ENCODE data around the gene IL17D. TPM values are rescaled to one million over a fixed set of nuclear protein-coding genes. Genes with fewer than 3 reads are reported as not detected.

IL17D gene
- total RNA-seq, 3 donors from 2014 or later = 0.73 to 6.7 (median 2.0) TPM

DNA sequence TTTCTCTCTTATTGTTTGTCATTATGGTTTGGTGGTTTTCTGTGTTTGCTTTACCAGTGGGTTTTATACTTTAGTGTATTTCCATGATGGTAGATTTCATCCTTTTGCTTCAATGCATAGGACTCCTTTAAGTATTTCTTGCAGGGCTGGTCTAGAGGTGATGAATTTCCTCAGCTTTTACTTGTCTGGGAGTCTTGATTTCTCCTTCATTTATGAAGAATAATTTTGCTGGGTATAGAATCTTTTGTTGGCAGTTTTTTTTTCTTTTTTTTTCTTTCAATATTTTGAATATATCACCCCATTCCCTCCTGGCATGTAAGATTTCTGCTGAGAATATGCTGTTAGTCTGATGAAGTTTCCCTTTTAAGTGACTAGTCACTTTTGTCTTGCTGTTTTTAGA, 50.5 kb downstream of the IL17D start:
- Histone ChIP-seq H3K4me3 (no peak overlapping the region), H3K9me3 (peaks cover 13% of the 10 kb centered on the region in 2 donors), H3K36me3 (no peaks in the 10 kb centered on the region), H3K4me1 (no peaks in the 10 kb centered on the region), H3K27me3 (no peaks in the 10 kb centered on the region), H3K27ac (no peak overlapping the region)
- intact Hi-C loops (cut with DNase I; ENCODE audit: low total_unique reads) = no loop called here
- no peak for DNase-seq (ENCODE audit: low spot score in 2 of 2)
- no peak for TF ChIP-seq CTCF (IDR thresholded peaks at IDR 0.05)
- TF ChIP-seq POLR2AphosphoS5 (IDR thresholded peaks at IDR 0.05) = no peak
- no peak for TF ChIP-seq POLR2A (IDR thresholded peaks at IDR 0.05)

GRCh38 chr13:20760872-20761271, 57.4 kb downstream of the IL17D start:
- Histone ChIP-seq H3K4me3 (no peak overlapping the region), H3K27ac (no peak overlapping the region), H3K27me3 (no peaks in the 10 kb centered on the region), H3K36me3 (no peaks in the 10 kb centered on the region), H3K9me3 (peaks cover 0 to 5% of the 10 kb centered on the region in 2 donors), H3K4me1 (no peaks in the 10 kb centered on the region)
- no peak for DNase-seq (ENCODE audit: low spot score in 2 of 2)
- intact Hi-C loops (cut with DNase I; ENCODE audit: low total_unique reads) = no loop called here
- TF ChIP-seq POLR2A (IDR thresholded peaks at IDR 0.05) = no peak
- TF ChIP-seq CTCF (IDR thresholded peaks at IDR 0.05) = no peak
- no peak for TF ChIP-seq POLR2AphosphoS5 (IDR thresholded peaks at IDR 0.05)

- intact Hi-C loops (cut with DNase I; ENCODE audit: low total_unique reads) = no loop called here
- TF ChIP-seq CTCF (IDR thresholded peaks at IDR 0.05) (no peak), POLR2AphosphoS5 (IDR thresholded peaks at IDR 0.05) (no peak), POLR2A (IDR thresholded peaks at IDR 0.05) (no peak)
These were observed 63.9 kb downstream of the IL17D start for GRCh38 chr13:20767309-20767943.

DNA sequence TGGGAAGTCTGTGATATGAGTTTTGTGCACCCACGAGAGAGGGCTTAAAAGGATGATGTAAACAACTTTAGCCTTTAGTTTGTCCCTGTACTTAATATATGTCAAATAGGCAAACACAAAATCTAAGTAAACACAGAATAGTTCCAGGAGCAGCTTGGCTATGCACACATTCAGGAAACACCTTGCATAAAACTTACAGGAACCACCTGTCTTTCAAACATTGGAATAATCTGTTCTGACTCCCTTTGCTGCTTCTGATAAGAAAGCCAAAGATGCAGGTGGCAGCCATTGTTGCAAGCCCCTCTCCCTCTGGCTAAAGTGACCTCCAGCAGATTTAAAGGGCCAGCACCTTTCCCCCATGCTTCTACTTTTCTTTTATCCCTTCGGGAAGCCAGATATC, 65.6 kb downstream of the IL17D start:
- TF ChIP-seq POLR2A (IDR thresholded peaks at IDR 0.05) (no peak), CTCF (IDR thresholded peaks at IDR 0.05) (no peak), POLR2AphosphoS5 (IDR thresholded peaks at IDR 0.05) (no peak)
- Histone ChIP-seq H3K36me3 (no peaks in the 10 kb centered on the region), H3K27ac (no peak overlapping the region), H3K27me3 (no peaks in the 10 kb centered on the region), H3K4me1 (peaks cover 3 to 6% of the 10 kb centered on the region in 2 donors), H3K4me3 (no peak overlapping the region), H3K9me3 (peaks cover 0 to 32% of the 10 kb centered on the region in 2 donors)
- intact Hi-C loops (cut with DNase I; ENCODE audit: low total_unique reads) = no loop called here
- no peak for DNase-seq (ENCODE audit: low spot score in 2 of 2)

More at GRCh38 chr13:20767309-20767943, 63.9 kb downstream of the IL17D start:
- no peaks in the 10 kb centered on the region for H3K27me3 ChIP-seq
- no peaks in the 10 kb centered on the region for H3K36me3 ChIP-seq
- no peak for DNase-seq (ENCODE audit: low spot score in 2 of 2)
- no peak overlapping the region for H3K4me3 ChIP-seq
- peaks cover 0 to 32% of the 10 kb centered on the region in 2 donors for H3K9me3 ChIP-seq
- peaks cover 0 to 2% of the 10 kb centered on the region in 2 donors for H3K4me1 ChIP-seq
- H3K27ac ChIP-seq = no peak overlapping the region

GRCh38 chr13:20769834-20770233, 66.3 kb downstream of the IL17D start:
- no peak for DNase-seq (ENCODE audit: low spot score in 2 of 2)
- H3K27ac ChIP-seq = no peak overlapping the region
- no peaks in the 10 kb centered on the region for H3K27me3 ChIP-seq
- no peak for TF ChIP-seq POLR2A (IDR thresholded peaks at IDR 0.05)
- TF ChIP-seq CTCF (IDR thresholded peaks at IDR 0.05) = no peak
- intact Hi-C loops (cut with DNase I; ENCODE audit: low total_unique reads) = no loop called here
- H3K4me3 ChIP-seq = no peak overlapping the region
- peaks cover 3 to 6% of the 10 kb centered on the region in 2 donors for H3K4me1 ChIP-seq
- peaks cover 0 to 32% of the 10 kb centered on the region in 2 donors for H3K9me3 ChIP-seq
- no peaks in the 10 kb centered on the region for H3K36me3 ChIP-seq

Other genes with a start within 250 kb of the IL17D start
- 10 to 100 TPM; 27.5 to 68.3 (median 29.0) TPM for gene CRYL1, start 177.8 kb upstream of the IL17D start, total RNA-seq
- 10 to 100 TPM; 13.9 to 35.0 (median 27.9) TPM for gene IFT88, start 136.5 kb upstream of the IL17D start, total RNA-seq
- gene EEF1AKMT1, start 70.3 kb downstream of the IL17D start, total RNA-seq = 10 to 100 TPM in 2 of 3 donors, 1 to 10 TPM in 1; 9.0 to 16.1 (median 13.5) TPM
- 10 to 100 TPM; 17.1 to 24.6 (median 17.7) TPM for gene XPO4, start 199.0 kb downstream of the IL17D start, total RNA-seq